Body of pancreas (tissue), 4 donors: Measurements from ENCODE around the gene TMEM151A.

Source experiments
- CTCF ChIP-seq, 7 experiments: fragments of 450-650 bp in 4 of 7; fragments of 200-600 bp in 3 of 7; sonication (generic) in 3 of 7; IDR thresholded peaks; one replicate each; pipeline ENCODE4 v1.5.1; 2016 to 2019; ENCODE audit warnings: antibody characterized with exemption in 7 of 7
- POLR2A ChIP-seq, 3 donors: fragments of 450-650 bp; IDR thresholded peaks; one replicate each; pipeline ENCODE4 v1.6.1; 2016; ENCODE audit warnings: antibody characterized with exemption in 3 of 3, mild to moderate bottlenecking in 2 of 3

DNA sequence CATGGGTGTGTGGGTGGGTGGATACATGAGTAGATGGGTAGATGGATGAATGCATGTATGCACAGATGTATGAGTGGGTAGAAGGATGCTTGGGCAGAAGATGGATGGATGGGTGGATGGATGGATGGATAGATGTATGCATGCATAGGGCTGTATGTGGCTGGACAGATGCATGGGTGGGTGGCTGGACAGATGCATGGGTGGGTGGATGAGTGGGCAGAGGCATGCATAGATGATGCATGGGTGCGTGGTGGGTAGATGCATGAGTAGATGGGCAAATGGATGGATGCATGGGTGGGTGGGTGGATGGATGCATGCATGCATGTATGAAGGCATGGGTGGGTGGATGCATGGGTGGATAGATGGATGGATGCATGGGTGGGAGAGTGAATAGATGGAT, 32.0 kb downstream of the TMEM151A start:
- no peak for TF ChIP-seq CTCF (IDR thresholded peaks at IDR 0.05)
- no peak for TF ChIP-seq POLR2A (IDR thresholded peaks at IDR 0.05)
